Gastrocnemius medialis (tissue), 4 donors: ENCODE measurements around the gene XYLT2. TPM values are rescaled to one million over a fixed set of nuclear protein-coding genes. Genes with fewer than 3 reads are reported as not detected.

Source experiments
- ATAC-seq, 2 donors: fragments of 150-250 bp; one replicate each; pipeline ENCODE4 v1.9.1; 2016
- DNase-seq, 2 donors: peaks; one replicate each; pipeline ENCODE4 v3.0.0-alpha.2; 2019
- H3K27ac ChIP-seq, 4 donors: fragments of 200-600 bp; sonication (generic); 1 replicate in 1 of 4; 2 replicates in 3 of 4; pipeline ENCODE4 v1.5.1; 2016 to 2018; ENCODE audit warnings: mild to moderate bottlenecking in 2 of 4, moderate library complexity in 1 of 4
- H3K27me3 ChIP-seq, 3 donors: fragments of 200-600 bp; sonication (generic) in 2 of 3; 1 replicate in 1 of 3; 2 replicates in 2 of 3; pipeline versions ENCODE4 v1.5.1 to v1.6.0; 2016 to 2019; ENCODE audit warnings: mild to moderate bottlenecking in 1 of 3, moderate library complexity in 1 of 3
- H3K36me3 ChIP-seq, 2 donors: fragments of 200-600 bp; sonication (generic) in 1 of 2; one replicate each; pipeline ENCODE4 v1.5.1; 2017 to 2018
- H3K4me1 ChIP-seq, 2 donors: fragments of 200-600 bp; sonication (generic) in 1 of 2; one replicate each; pipeline ENCODE4 v1.5.1; 2016 to 2017; ENCODE audit warnings: mild to moderate bottlenecking in 2 of 2
- H3K4me3 ChIP-seq, 4 donors: fragments of 200-600 bp; sonication (generic) in 3 of 4; 1 replicate in 1 of 4; 2 replicates in 3 of 4; pipeline ENCODE4 v1.5.1; 2016 to 2019; ENCODE audit warnings: mild to moderate bottlenecking in 2 of 4
- H3K9me3 ChIP-seq, 3 donors: fragments of 200-600 bp; sonication (generic) in 2 of 3; 1 replicate in 1 of 3; 2 replicates in 2 of 3; pipeline ENCODE4 v1.5.1; 2016 to 2019
- POLR2A ChIP-seq, 2 donors: fragments of 450-650 bp; IDR thresholded peaks; one replicate each; pipeline ENCODE4 v1.6.1; 2017; ENCODE audit warnings: antibody characterized with exemption in 2 of 2, mild to moderate bottlenecking in 2 of 2, moderate library complexity in 2 of 2
- in situ Hi-C, 4 donors: fragments of 200-750 bp; cut with MboI; loops; one replicate each; pipeline versions ENCODE4 v1.15.0 to v1.8.0; 2017; ENCODE audit warnings: low sequenced_read_pairs in 4 of 4
- intact Hi-C: fragments of 100-400 bp; cut with DNase I; formaldehyde crosslinking; loops from one replicate; pipeline ENCODE4 v1.15.1; 2023; ENCODE audit warnings: low total_unique reads
- total RNA-seq, 4 donors: library from RNA; depleted of rRNA; stranded (reverse); fragments of >200 nt; gene quantifications; one replicate each; pipeline versions ENCODE4 v1.1.0 to v1.2.3, GENCODE V29; 2016
- TF ChIP-seq, protein P1 (sequence below), 5 experiments: fragments of 450-650 bp in 3 of 5; fragments of 200-600 bp in 2 of 5; sonication (generic) in 2 of 5; IDR thresholded peaks in 4 of 5; conservative IDR thresholded peaks in 1 of 5; 1 replicate in 4 of 5; 2 replicates in 1 of 5; pipeline ENCODE4 v1.5.1; 2016 to 2019; ENCODE audit warnings: antibody characterized with exemption in 5 of 5, mild to moderate bottlenecking in 3 of 5, moderate library complexity in 3 of 5

The XYLT2 gene
- total RNA-seq, 4 donors from 2014 or later: 7.9 to 12.6 (median 9.8) TPM

DNA sequence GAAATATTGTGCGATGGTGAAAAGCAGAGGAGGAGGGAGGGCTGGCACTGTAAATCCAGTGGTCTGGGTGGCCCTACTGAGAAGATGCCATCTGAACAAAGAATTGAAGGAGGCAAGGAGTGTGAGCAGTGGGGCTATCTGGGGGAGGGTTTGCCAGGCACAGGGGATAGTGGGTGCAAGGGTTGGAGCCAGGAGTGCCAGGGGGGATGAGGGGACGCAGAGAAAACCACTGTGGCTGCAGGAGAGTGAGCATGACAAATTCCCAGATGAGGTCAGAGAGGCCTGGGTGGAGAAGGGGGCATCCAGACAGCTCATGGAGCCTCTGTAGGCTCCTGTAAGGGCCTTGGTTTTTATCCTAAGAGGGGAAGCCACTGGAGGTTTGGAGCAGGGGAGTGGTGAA is 4.8 kb downstream of the XYLT2 start:
- Histone ChIP-seq H3K9me3 (no peaks in the 10 kb centered on the region), H3K27me3 (no peaks in the 10 kb centered on the region), H3K4me3 (no peak overlapping the region), H3K4me1 (peaks cover 8 to 14% of the 10 kb centered on the region in 2 donors), H3K27ac (no peak overlapping the region), H3K36me3 (peaks cover 0 to 11% of the 10 kb centered on the region in 2 donors)
- intact Hi-C loops (no loop called here), in situ Hi-C loops (no loop called here)
- DNase-seq (no peak), ATAC-seq (no peak)
- TF ChIP-seq, protein P1, sequence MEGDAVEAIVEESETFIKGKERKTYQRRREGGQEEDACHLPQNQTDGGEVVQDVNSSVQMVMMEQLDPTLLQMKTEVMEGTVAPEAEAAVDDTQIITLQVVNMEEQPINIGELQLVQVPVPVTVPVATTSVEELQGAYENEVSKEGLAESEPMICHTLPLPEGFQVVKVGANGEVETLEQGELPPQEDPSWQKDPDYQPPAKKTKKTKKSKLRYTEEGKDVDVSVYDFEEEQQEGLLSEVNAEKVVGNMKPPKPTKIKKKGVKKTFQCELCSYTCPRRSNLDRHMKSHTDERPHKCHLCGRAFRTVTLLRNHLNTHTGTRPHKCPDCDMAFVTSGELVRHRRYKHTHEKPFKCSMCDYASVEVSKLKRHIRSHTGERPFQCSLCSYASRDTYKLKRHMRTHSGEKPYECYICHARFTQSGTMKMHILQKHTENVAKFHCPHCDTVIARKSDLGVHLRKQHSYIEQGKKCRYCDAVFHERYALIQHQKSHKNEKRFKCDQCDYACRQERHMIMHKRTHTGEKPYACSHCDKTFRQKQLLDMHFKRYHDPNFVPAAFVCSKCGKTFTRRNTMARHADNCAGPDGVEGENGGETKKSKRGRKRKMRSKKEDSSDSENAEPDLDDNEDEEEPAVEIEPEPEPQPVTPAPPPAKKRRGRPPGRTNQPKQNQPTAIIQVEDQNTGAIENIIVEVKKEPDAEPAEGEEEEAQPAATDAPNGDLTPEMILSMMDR (IDR thresholded peaks at IDR 0.05 in 4 of 5, conservative IDR thresholded peaks at IDR 0.05 in 1 of 5): no peak
- TF ChIP-seq POLR2A (IDR thresholded peaks at IDR 0.05): no peak

DNA sequence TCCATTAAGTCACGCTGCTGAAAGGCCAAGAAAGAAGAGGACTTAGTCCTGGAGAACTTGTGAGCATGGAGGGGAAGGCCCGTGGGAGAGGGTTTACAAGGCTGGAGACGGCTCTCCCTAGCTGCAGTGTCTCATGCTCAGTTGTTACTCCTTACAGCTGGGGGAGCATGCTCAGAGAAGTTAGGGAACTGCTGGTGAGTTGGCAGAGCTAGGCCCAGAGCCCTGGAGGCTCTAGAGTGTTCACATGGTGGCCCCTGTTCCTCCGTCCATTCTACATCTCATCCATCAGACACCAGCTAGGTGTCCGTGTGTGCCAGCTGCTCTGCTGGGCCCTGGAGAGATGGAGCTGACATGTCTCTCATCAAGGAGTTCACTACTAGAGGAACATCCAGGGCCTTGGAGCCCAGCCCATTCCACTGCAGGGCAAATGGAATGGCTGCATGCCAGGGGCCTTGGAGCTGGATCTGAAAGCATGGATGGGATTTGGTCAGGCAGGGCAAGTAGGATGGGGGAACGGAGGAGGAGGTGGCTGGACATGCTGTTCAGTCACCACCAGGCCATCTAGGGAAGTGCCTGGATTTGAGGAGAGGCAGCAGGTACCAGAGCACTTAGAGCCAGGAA is 6.3 kb downstream of the XYLT2 start:
- H3K4me1 ChIP-seq: peaks cover 2 to 7% of the 10 kb centered on the region in 2 donors
- no peak overlapping the region for H3K27ac ChIP-seq
- ATAC-seq (no peak), DNase-seq (peak in 1 of 2 donors; percentile 21)
- no peaks in the 10 kb centered on the region for H3K9me3 ChIP-seq
- H3K4me3 ChIP-seq: no peak overlapping the region
- no peaks in the 10 kb centered on the region for H3K27me3 ChIP-seq
- no peak for TF ChIP-seq POLR2A (IDR thresholded peaks at IDR 0.05)
- TF ChIP-seq, protein P1 (IDR thresholded peaks at IDR 0.05 in 4 of 5, conservative IDR thresholded peaks at IDR 0.05 in 1 of 5): no peak
- in situ Hi-C loops (no loop called here), intact Hi-C loops (no loop called here)
- H3K36me3 ChIP-seq: peaks cover 0 to 26% of the 10 kb centered on the region in 2 donors

DNA sequence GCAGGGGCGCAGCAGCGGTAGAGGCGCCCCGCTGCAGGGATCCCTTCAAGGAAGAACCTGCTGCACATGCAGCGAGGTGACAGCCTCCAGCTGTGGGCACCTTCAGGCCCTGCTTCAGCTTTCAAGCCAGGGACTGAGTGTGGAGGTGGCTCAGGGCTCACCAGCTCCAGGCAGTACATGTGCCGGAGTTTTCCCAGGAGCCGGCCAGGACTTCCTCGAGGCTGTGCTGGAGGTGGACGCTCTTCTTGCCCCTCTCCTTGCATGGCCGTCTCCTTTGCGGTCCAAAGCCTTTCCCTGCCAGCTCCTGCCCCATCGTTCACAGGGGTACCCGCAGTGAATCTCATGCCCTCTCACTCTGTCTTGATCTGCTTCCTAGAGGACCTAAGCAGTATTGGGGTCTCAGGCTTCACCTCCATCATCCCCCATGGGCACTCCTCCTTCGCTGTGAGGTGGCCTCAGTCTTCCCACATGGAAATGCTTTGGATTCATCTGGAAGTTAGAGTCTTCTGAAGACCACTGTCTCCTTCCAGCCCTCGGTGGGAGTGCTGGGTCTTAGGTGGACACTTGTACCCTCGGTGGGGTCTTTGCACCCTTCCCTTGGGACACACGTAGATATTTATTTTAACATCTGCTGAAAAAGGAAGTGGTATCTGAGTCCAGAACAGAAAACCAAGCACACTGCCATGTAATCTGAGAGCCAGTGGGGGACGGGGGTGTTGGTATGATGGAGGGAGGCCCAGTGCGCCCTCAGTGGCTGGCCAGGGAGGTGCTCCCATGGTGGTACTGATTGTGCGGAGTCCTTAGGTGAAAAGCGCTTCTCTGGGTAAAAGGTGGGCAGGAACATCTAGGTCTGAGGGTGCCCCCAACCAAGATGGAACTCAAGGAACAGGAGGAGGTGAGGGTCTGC is 7.0 kb downstream of the XYLT2 start:
- no peaks in the 10 kb centered on the region for H3K27me3 ChIP-seq
- intact Hi-C loops (no loop called here), in situ Hi-C loops (no loop called here)
- H3K4me1 ChIP-seq: peaks cover 0 to 2% of the 10 kb centered on the region in 2 donors
- H3K4me3 ChIP-seq: no peak overlapping the region
- H3K36me3 ChIP-seq: peaks cover 0 to 32% of the 10 kb centered on the region in 2 donors
- TF ChIP-seq POLR2A (IDR thresholded peaks at IDR 0.05): no peak
- TF ChIP-seq, protein P1 (IDR thresholded peaks at IDR 0.05 in 4 of 5, conservative IDR thresholded peaks at IDR 0.05 in 1 of 5): no peak
- DNase-seq (peak in 1 of 2 donors; percentile 8), ATAC-seq (no peak)
- H3K9me3 ChIP-seq: no peaks in the 10 kb centered on the region
- no peak overlapping the region for H3K27ac ChIP-seq

DNA sequence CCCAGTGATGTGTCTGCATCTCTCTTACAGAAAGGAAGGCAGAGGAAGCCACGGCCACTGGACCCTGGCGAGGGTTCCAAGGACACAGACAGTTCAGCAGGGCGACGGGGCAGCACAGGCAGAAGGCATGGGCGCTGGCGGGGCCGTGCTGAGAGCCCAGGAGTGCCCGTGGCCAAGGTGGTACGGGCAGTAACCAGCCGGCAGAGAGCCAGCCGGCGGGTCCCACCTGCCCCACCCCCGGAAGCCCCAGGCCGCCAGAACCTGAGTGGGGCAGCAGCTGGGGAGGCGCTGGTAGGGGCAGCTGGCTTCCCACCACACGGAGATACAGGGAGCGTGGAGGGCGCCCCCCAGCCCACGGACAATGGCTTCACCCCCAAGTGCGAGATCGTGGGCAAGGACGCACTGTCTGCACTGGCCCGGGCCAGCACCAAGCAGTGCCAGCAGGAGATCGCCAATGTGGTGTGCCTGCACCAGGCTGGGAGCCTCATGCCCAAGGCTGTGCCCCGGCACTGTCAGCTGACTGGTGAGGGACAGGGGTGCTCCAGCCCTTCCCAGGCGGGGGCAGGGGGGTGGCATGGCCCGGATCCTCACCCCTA is 7.8 kb downstream of the XYLT2 start:
- Histone ChIP-seq H3K4me3 (no peak overlapping the region), H3K9me3 (no peaks in the 10 kb centered on the region), H3K27me3 (no peaks in the 10 kb centered on the region), H3K36me3 (peaks cover 0 to 40% of the 10 kb centered on the region in 2 donors), H3K27ac (no peak overlapping the region), H3K4me1 (no peaks in the 10 kb centered on the region)
- intact Hi-C loops: no loop called here
- ATAC-seq (no peak), DNase-seq (peak in 1 of 2 donors; percentile 9)
- TF ChIP-seq, protein P1 (IDR thresholded peaks at IDR 0.05 in 4 of 5, conservative IDR thresholded peaks at IDR 0.05 in 1 of 5): no peak
- no peak for TF ChIP-seq POLR2A (IDR thresholded peaks at IDR 0.05)
- in situ Hi-C loops: no loop called here
